SK-N-SH (cell line): ENCODE results near the gene KLK2. TPM values are rescaled to one million over a fixed set of nuclear protein-coding genes. Genes with fewer than 3 reads are reported as not detected.

Source experiments
- CTCF ChIA-PET: fragments of 300-600, 350-600 bp; formaldehyde crosslinking; extraction: SDS; loops from one replicate; lab custom pipeline; 2021; lab: Yijun Ruan, JAX
- POLR2A ChIA-PET: fragments of 350-600 bp; sonication (Branson Sonifier 250); formaldehyde crosslinking; extraction: SDS; loops from one replicate; lab custom pipeline; 2020; ENCODE audit warnings: antibody characterized with exemption, inconsistent platforms; lab: Yijun Ruan, JAX
- DNase-seq: peaks from one replicate; pipeline ENCODE4 v3.0.0; 2012
- H2AFZ ChIP-seq: fragments of 200-600 bp; sonication (generic); 2 replicates; pipeline ENCODE4 v1.8.1; 2016; ENCODE audit warnings: antibody characterized with exemption, mild to moderate bottlenecking, low read depth
- H3F3A ChIP-seq: fragments of 200-600 bp; sonication (generic); replicated peaks from 2 replicates; pipeline ENCODE3; 2016; ENCODE audit warnings: antibody characterized with exemption, mild to moderate bottlenecking; ENCODE audit not compliant: insufficient read depth
- H3K27ac ChIP-seq, 2 experiments: fragments of 200-500 bp in 1 of 2; fragments of 200-600 bp in 1 of 2; sonication (Bioruptor generic) in 1 of 2; sonication (generic), shearing (Covaris generic) in 1 of 2; 2 replicates each; pipeline versions ENCODE4 v1.5.1 to v1.6.1; 2014 to 2016; ENCODE audit warnings: low read depth in 2 of 2, inconsistent platforms in 1 of 2, low read length in 1 of 2, mild to moderate bottlenecking in 1 of 2, mixed read lengths in 1 of 2
- H3K27me3 ChIP-seq: fragments of 200-600 bp; sonication (generic), shearing (Covaris generic); 2 replicates; pipeline ENCODE4 v1.6.1; 2016; ENCODE audit warnings: mixed run types; ENCODE audit not compliant: insufficient read depth
- H3K36me3 ChIP-seq, 2 experiments: fragments of 200-500 bp in 1 of 2; fragments of 200-600 bp in 1 of 2; sonication (Bioruptor generic) in 1 of 2; sonication (generic) in 1 of 2; replicated peaks in 1 of 2; 2 replicates each; pipeline versions ENCODE3 to v1.5.1; 2014 to 2016; ENCODE audit warnings: low read length in 1 of 2, mild to moderate bottlenecking in 1 of 2; ENCODE audit not compliant: insufficient read depth in 2 of 2, control insufficient read depth in 1 of 2
- H3K4me1 ChIP-seq, 2 experiments: fragments of 200-500 bp in 1 of 2; fragments of 200-600 bp in 1 of 2; sonication (Bioruptor generic) in 1 of 2; sonication (generic), shearing (Covaris generic) in 1 of 2; 2 replicates each; pipeline versions ENCODE4 v1.5.1 to v1.6.1; 2014 to 2016; ENCODE audit warnings: low read depth in 1 of 2, low read length in 1 of 2, mixed run types in 1 of 2; ENCODE audit not compliant: insufficient read depth in 2 of 2, control insufficient read depth in 1 of 2
- H3K4me2 ChIP-seq: fragments of 200-600 bp; sonication (generic), shearing (Covaris generic); 2 replicates; pipeline ENCODE4 v1.6.1; 2017; ENCODE audit warnings: mixed run types
- H3K4me3 ChIP-seq, 2 experiments: fragments of 200-500 bp in 1 of 2; fragments of 200-600 bp in 1 of 2; sonication (Bioruptor generic) in 1 of 2; sonication (generic), shearing (Covaris generic) in 1 of 2; 2 replicates each; pipeline versions ENCODE4 v1.5.1 to v1.8.1; 2014 to 2016; ENCODE audit warnings: low read depth in 2 of 2, inconsistent platforms in 1 of 2, low read length in 1 of 2, mild to moderate bottlenecking in 1 of 2, mixed read lengths in 1 of 2, moderate library complexity in 1 of 2
- H3K79me2 ChIP-seq: fragments of 200-600 bp; sonication (generic); 2 replicates; pipeline ENCODE4 v1.8.1; 2017; ENCODE audit warnings: mild to moderate bottlenecking; ENCODE audit not compliant: insufficient read depth
- H3K9ac ChIP-seq: fragments of 200-600 bp; sonication (generic); 2 replicates; pipeline ENCODE4 v1.6.1; 2017; ENCODE audit warnings: mixed run types
- H3K9me2 ChIP-seq: fragments of 200-600 bp; sonication (generic); 2 replicates; pipeline ENCODE4 v1.6.1; 2017; ENCODE audit warnings: mixed run types
- H3K9me3 ChIP-seq: fragments of 200-600 bp; sonication (generic); 2 replicates; pipeline ENCODE4 v1.6.1; 2017; ENCODE audit warnings: mixed run types, mild to moderate bottlenecking, moderate library complexity
- H4K20me1 ChIP-seq: fragments of 200-600 bp; sonication (generic); 2 replicates; pipeline ENCODE4 v1.6.1; 2017; ENCODE audit warnings: mild to moderate bottlenecking, mixed run types; ENCODE audit not compliant: insufficient read depth
- FOXM1 ChIP-seq: IDR thresholded peaks from 2 replicates; pipeline ENCODE4 v1.4.0; 2012; ENCODE audit warnings: low read depth, mild to moderate bottlenecking
- IRF3 ChIP-seq: fragments of 150-350 bp; IDR thresholded peaks from 2 replicates; pipeline ENCODE4 v1.6.1; 2016; ENCODE audit warnings: mild to moderate bottlenecking, low read depth, low read length
- NRF1 ChIP-seq: IDR thresholded peaks from 2 replicates; pipeline ENCODE4 v1.6.1; 2012; ENCODE audit warnings: low read depth, mild to moderate bottlenecking, low read length
- RAD21 ChIP-seq: IDR thresholded peaks from 2 replicates; pipeline ENCODE4 v1.6.1; 2012; ENCODE audit warnings: mild to moderate bottlenecking, low read length
- REST ChIP-seq: IDR thresholded peaks from 2 replicates; pipeline ENCODE4 v1.6.1; 2012; ENCODE audit warnings: mild to moderate bottlenecking, low read depth, low read length, moderate library complexity
- YY1 ChIP-seq: IDR thresholded peaks from 2 replicates; pipeline ENCODE4 v1.4.0; 2012; ENCODE audit warnings: low read depth, mild to moderate bottlenecking
- WGBS: methylation state at CpG from one replicate; pipeline ENCODE4 v1.1.6; 2017; ENCODE audit warnings: low lambda C conversion rate; 5-methylcytosine and 5-hydroxymethylcytosine counted together
- polyA plus RNA-seq, 3 experiments: library from polyadenylated mRNA; depleted of rRNA; stranded (reverse); fragments of >200 nt; gene quantifications; 2 replicates each; pipeline ENCODE4 v1.2.3, GENCODE V29; 2012
- TF ChIP-seq, protein P1 (sequence below): IDR thresholded peaks from 2 replicates; pipeline ENCODE4 v1.4.0; 2012; ENCODE audit warnings: low read depth

The KLK2 gene
- polyA plus RNA-seq, 1 of the 3 experiments (the other 2 are of a cell fraction), result 0.15 TPM

GRCh38 chr19:50890422-50891252, 17.4 kb downstream of the KLK2 start (continued):
- TF ChIP-seq RAD21, result no peak

GRCh38 chr19:50891253-50891625, 18.0 kb downstream of the KLK2 start:
- Histone ChIP-seq H3K79me2 (no peaks in the 10 kb centered on the region), H3K4me2 (no peak overlapping the region)
- POLR2A ChIA-PET, result no interaction called here
- TF ChIP-seq NRF1 (no peak), FOXM1 (no peak), IRF3 (no peak), REST (no peak), YY1 (no peak)
- TF ChIP-seq, protein P1, sequence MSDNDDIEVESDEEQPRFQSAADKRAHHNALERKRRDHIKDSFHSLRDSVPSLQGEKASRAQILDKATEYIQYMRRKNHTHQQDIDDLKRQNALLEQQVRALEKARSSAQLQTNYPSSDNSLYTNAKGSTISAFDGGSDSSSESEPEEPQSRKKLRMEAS, result no peak
- TF ChIP-seq, all 33 proteins: peak for 0
- H3K27ac ChIP-seq, result no peak overlapping the region
- no peaks in the 10 kb centered on the region for H3K4me1 ChIP-seq
- H3F3A ChIP-seq, result no peaks in the 10 kb centered on the region
- peaks cover 9% of the 10 kb centered on the region; the same call in 1 of the 2 replicates for H3K27me3 ChIP-seq
- H3K9me2 ChIP-seq, result no peaks in the 10 kb centered on the region
- 40% methylated on average over 5 of the region's 5 CpGs for WGBS
- H3K36me3 ChIP-seq, result no peaks in the 10 kb centered on the region
- H3K9me3 ChIP-seq, result no peaks in the 10 kb centered on the region
- CTCF ChIA-PET, result interaction anchor here (1.1 kb wide), 1 partner anchor 181 kb away, joined by 3 read pairs; no protein-coding TSS in a partner anchor
- H3K9ac ChIP-seq, result no peak overlapping the region
- H4K20me1 ChIP-seq, result no peaks in the 10 kb centered on the region
- H2AFZ ChIP-seq, result no peak overlapping the region
- no peak for DNase-seq
- H3K4me3 ChIP-seq, result no peak overlapping the region
